Testis (tissue), 3 donors: ENCODE data around the gene PPARG. TPM values are rescaled to one million over a fixed set of nuclear protein-coding genes. Genes with fewer than 3 reads are reported as not detected.

Source experiments
- DNase-seq: peaks from one replicate; pipeline ENCODE4 v3.0.0-alpha.2; 2019
- H3K27ac ChIP-seq, 2 donors: fragments of 200-600 bp; sonication (generic); one replicate each; pipeline ENCODE4 v1.5.1; 2019
- H3K27me3 ChIP-seq: fragments of 200-600 bp; sonication (generic); one replicate; pipeline ENCODE4 v1.5.1; 2019
- H3K36me3 ChIP-seq: fragments of 200-600 bp; sonication (generic); one replicate; pipeline ENCODE4 v1.5.1; 2017; ENCODE audit warnings: low read depth; ENCODE audit errors: missing control alignments
- H3K4me1 ChIP-seq: fragments of 200-600 bp; sonication (generic); one replicate; pipeline ENCODE4 v1.5.1; 2019
- H3K4me3 ChIP-seq, 2 donors: fragments of 200-600 bp; sonication (generic); one replicate each; pipeline ENCODE4 v1.5.1; 2017 to 2019
- H3K9me3 ChIP-seq: fragments of 200-600 bp; sonication (generic); one replicate; pipeline ENCODE4 v1.5.1; 2017
- CTCF ChIP-seq, 3 experiments: fragments of 450-650 bp in 2 of 3; fragments of 200-600 bp in 1 of 3; sonication (generic) in 1 of 3; IDR thresholded peaks; one replicate each; pipeline ENCODE4 v1.5.1; 2016 to 2019; ENCODE audit warnings: antibody characterized with exemption in 3 of 3, mild to moderate bottlenecking in 2 of 3, moderate library complexity in 1 of 3
- POLR2A ChIP-seq: fragments of 450-650 bp; IDR thresholded peaks from one replicate; pipeline ENCODE4 v1.6.1; 2017; ENCODE audit warnings: antibody characterized with exemption, mild to moderate bottlenecking, moderate library complexity
- WGBS, 2 donors: methylation state at CpG; one replicate each; pipeline ENCODE4 v1.1.5; 2018; 5-methylcytosine and 5-hydroxymethylcytosine counted together
- intact Hi-C: fragments of 100-400 bp; cut with DNase I; formaldehyde crosslinking; loops from one replicate; pipeline ENCODE4 v1.15.1; 2023; ENCODE audit warnings: low total_unique reads
- polyA plus RNA-seq: library from polyadenylated mRNA; stranded (reverse); fragments of 350-450 nt; fragmentation: Illumina TruSeq; extraction: RNeasy Lipid Tissue Mini Kit (QIAGEN cat#74804); gene quantifications from one replicate; pipeline ENCODE4 v1.2.3, GENCODE V29; 2014; ENCODE audit warnings: low read depth, low replicate concordance; ENCODE audit not compliant: insufficient read depth
- total RNA-seq, 2 donors: library from RNA; depleted of rRNA; stranded (reverse); fragments of >200 nt; gene quantifications; one replicate each; pipeline ENCODE4 v1.2.3, GENCODE V29; 2016

The PPARG gene
- total and polyA plus RNA-seq, 3 donors from 2014 or later, result 12.1 to 18.7 (median 17.6) TPM

- intact Hi-C loops, result no loop called here
- Histone ChIP-seq H3K27ac (no peak overlapping the region), H3K9me3 (no peaks in the 10 kb centered on the region), H3K4me3 (no peak overlapping the region), H3K36me3 (no peaks in the 10 kb centered on the region), H3K27me3 (no peaks in the 10 kb centered on the region), H3K4me1 (no peaks in the 10 kb centered on the region)
- no peak for DNase-seq
- TF ChIP-seq POLR2A (no peak), CTCF (IDR thresholded peaks at IDR 0.05) (no peak)
Measured at GRCh38 chr3:12342151-12342550, 53.3 kb downstream of the PPARG start.

- 77% methylated on average over 3 of the region's 3 CpGs for WGBS, 2 donors
Measured at GRCh38 chr3:12343047-12343501, 54.2 kb downstream of the PPARG start.

GRCh38 chr3:12345141-12345561 is 56.3 kb downstream of the PPARG start:
- no peaks in the 10 kb centered on the region for H3K4me1 ChIP-seq
- no peak overlapping the region for H3K4me3 ChIP-seq
- no peaks in the 10 kb centered on the region for H3K27me3 ChIP-seq
- no peak for TF ChIP-seq CTCF (IDR thresholded peaks at IDR 0.05)
- TF ChIP-seq POLR2A, result no peak
- H3K27ac ChIP-seq, result no peak overlapping the region
- WGBS, 2 donors, result 83 to 88% methylated on average over 5 of the region's 5 CpGs
- H3K36me3 ChIP-seq, result no peaks in the 10 kb centered on the region
- DNase-seq, result no peak
- no peaks in the 10 kb centered on the region for H3K9me3 ChIP-seq
- intact Hi-C loops, result no loop called here

More at GRCh38 chr3:12343047-12343501, 54.2 kb downstream of the PPARG start:
- Histone ChIP-seq H3K27me3 (no peaks in the 10 kb centered on the region), H3K4me3 (no peak overlapping the region), H3K36me3 (no peaks in the 10 kb centered on the region), H3K27ac (no peak overlapping the region), H3K9me3 (no peaks in the 10 kb centered on the region), H3K4me1 (no peaks in the 10 kb centered on the region)
- intact Hi-C loops, result no loop called here
- no peak for DNase-seq
- TF ChIP-seq POLR2A (no peak), CTCF (IDR thresholded peaks at IDR 0.05) (no peak)

- 84 to 85% methylated on average over 8 of the region's 8 CpGs for WGBS, 2 donors
- H3K9me3 ChIP-seq, result no peaks in the 10 kb centered on the region
- H3K27me3 ChIP-seq, result no peaks in the 10 kb centered on the region
- H3K4me3 ChIP-seq, result no peak overlapping the region
- no peak for DNase-seq
- no peaks in the 10 kb centered on the region for H3K36me3 ChIP-seq
- peaks cover under 1% of the 10 kb centered on the region for H3K4me1 ChIP-seq
- TF ChIP-seq POLR2A (no peak), CTCF (IDR thresholded peaks at IDR 0.05) (no peak)
- no peak overlapping the region for H3K27ac ChIP-seq
- intact Hi-C loops, result no loop called here
Measured at GRCh38 chr3:12345584-12346494, 57.0 kb downstream of the PPARG start.

GRCh38 chr3:12347301-12347700 is 58.4 kb downstream of the PPARG start:
- no peak for DNase-seq

More at GRCh38 chr3:12347301-12347700, 58.4 kb downstream of the PPARG start:
- no peaks in the 10 kb centered on the region for H3K9me3 ChIP-seq
- intact Hi-C loops, result no loop called here
- H3K4me3 ChIP-seq, result no peak overlapping the region
- WGBS, 2 donors, result 81 to 90% methylated on average over 3 of the region's 3 CpGs
- H3K27me3 ChIP-seq, result no peaks in the 10 kb centered on the region
- H3K4me1 ChIP-seq, result peaks cover 4% of the 10 kb centered on the region
- no peaks in the 10 kb centered on the region for H3K36me3 ChIP-seq
- TF ChIP-seq CTCF (IDR thresholded peaks at IDR 0.05), result no peak
- TF ChIP-seq POLR2A, result no peak
- H3K27ac ChIP-seq, result no peak overlapping the region
